Measurements from ENCODE around the gene CALCA.

Gene CALCA

GRCh38 chr11:14954581-14954980, 17.6 kb downstream of the CALCA start:
- Histone ChIP-seq H3K4me1 (no peaks in the 10 kb centered on the region), H3K4me3 (no peak overlapping the region), H3K36me3 (no peaks in the 10 kb centered on the region), H3K27ac (no peak overlapping the region), H3K9me3 (no peaks in the 10 kb centered on the region), H3K27me3 (no peaks in the 10 kb centered on the region)
- no peak for TF ChIP-seq CTCF (IDR thresholded peaks at IDR 0.05)
- DNase-seq = no peak
- intact Hi-C loops (cut with DNase I; ENCODE audit: low total_unique reads) = no loop called here

- Histone ChIP-seq H3K27ac (no peak overlapping the region), H3K9me3 (no peaks in the 10 kb centered on the region), H3K4me1 (no peaks in the 10 kb centered on the region), H3K27me3 (no peaks in the 10 kb centered on the region), H3K36me3 (no peaks in the 10 kb centered on the region), H3K4me3 (no peak overlapping the region)
- intact Hi-C loops (cut with DNase I; ENCODE audit: low total_unique reads) = no loop called here
- no peak for DNase-seq
- TF ChIP-seq CTCF (IDR thresholded peaks at IDR 0.05) = no peak
These were observed 18.2 kb downstream of the CALCA start for GRCh38 chr11:14953904-14954303.

DNA sequence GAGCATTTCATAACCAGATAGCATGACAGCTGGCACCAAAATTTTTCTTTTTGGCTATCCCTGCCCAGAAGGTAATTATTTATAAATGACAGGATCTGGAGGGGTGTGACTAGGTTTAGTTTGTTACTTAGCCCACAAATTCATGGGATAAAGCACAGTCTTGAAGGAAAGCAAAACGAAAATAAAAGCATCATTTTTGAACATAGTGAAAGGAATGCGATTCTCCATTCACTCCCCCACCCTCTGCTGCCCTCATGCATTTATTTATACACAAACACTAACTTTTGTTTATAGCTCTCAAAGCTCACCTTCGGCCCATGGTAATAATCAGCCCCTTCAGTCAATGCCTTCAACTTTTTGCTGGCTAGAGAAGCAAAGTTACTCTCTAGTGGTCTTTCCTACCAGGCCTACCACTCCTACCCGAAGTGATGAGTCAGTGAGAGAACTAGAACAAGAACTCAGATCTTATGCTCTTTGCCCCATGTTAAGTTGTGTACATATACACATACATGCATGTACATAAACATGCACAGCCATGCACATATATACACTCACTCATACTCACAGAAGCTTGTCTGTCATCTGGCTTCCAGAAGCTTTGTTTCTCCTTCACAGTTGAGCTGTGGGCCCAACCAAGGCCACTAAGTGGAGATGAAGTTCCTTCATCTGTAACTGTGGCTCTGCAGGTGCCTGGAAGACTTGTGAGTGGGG, 22.6 kb downstream of the CALCA start:
- no peak for TF ChIP-seq CTCF (IDR thresholded peaks at IDR 0.05)
- Histone ChIP-seq H3K4me1 (no peaks in the 10 kb centered on the region), H3K36me3 (no peaks in the 10 kb centered on the region), H3K27me3 (no peaks in the 10 kb centered on the region), H3K4me3 (no peak overlapping the region), H3K9me3 (no peaks in the 10 kb centered on the region), H3K27ac (no peak overlapping the region)
- intact Hi-C loops (cut with DNase I; ENCODE audit: low total_unique reads) = no loop called here
- DNase-seq = no peak

- Histone ChIP-seq H3K27me3 (no peaks in the 10 kb centered on the region), H3K9me3 (no peaks in the 10 kb centered on the region), H3K4me1 (no peaks in the 10 kb centered on the region), H3K36me3 (no peaks in the 10 kb centered on the region), H3K4me3 (no peak overlapping the region), H3K27ac (no peak overlapping the region)
- no peak for TF ChIP-seq CTCF (IDR thresholded peaks at IDR 0.05)
- intact Hi-C loops (cut with DNase I; ENCODE audit: low total_unique reads) = no loop called here
- no peak for DNase-seq
These were observed 29.4 kb downstream of the CALCA start for GRCh38 chr11:14942745-14943144.

- Histone ChIP-seq H3K36me3 (no peaks in the 10 kb centered on the region), H3K4me1 (no peaks in the 10 kb centered on the region), H3K27me3 (no peaks in the 10 kb centered on the region), H3K27ac (no peak overlapping the region), H3K4me3 (no peak overlapping the region), H3K9me3 (no peaks in the 10 kb centered on the region)
- intact Hi-C loops (cut with DNase I; ENCODE audit: low total_unique reads) = no loop called here
- DNase-seq = no peak
- no peak for TF ChIP-seq CTCF (IDR thresholded peaks at IDR 0.05)
These were observed 33.2 kb downstream of the CALCA start for GRCh38 chr11:14938936-14939335.

All from tibial artery (tissue), 4 donors.